HG03066 (cell line): Measurements from ENCODE around the gene TMEM100.
"Not testable (repeated sequence)": the region's sequence is repeated elsewhere in the genome, so short reads cannot be mapped to it uniquely, and the experiment has no call there.

Experiments used
- ATAC-seq: cut with Tn5 transposase; IDR thresholded peaks from one replicate; pipeline ENCODE4 v1.9.1; 2021; ENCODE audit warnings: low read depth; ENCODE audit not compliant: unreplicated experiment

TMEM100 gene

GRCh38 chr17:55690105-55690508 lies 32.6 kb downstream of the TMEM100 start:
- no peak for ATAC-seq

- no peak for ATAC-seq
These were observed 33.0 kb downstream of the TMEM100 start for GRCh38 chr17:55689672-55690071.

- no peak for ATAC-seq
These were observed 34.6 kb downstream of the TMEM100 start for GRCh38 chr17:55688057-55688456.

GRCh38 chr17:55687037-55687436 lies 35.6 kb downstream of the TMEM100 start:
- no peak for ATAC-seq

GRCh38 chr17:55683550-55684315 lies 38.9 kb downstream of the TMEM100 start:
- ATAC-seq, result no peak

GRCh38 chr17:55681342-55681700 lies 41.3 kb downstream of the TMEM100 start:
- no peak for ATAC-seq

- no peak for ATAC-seq
These were observed 41.9 kb downstream of the TMEM100 start for GRCh38 chr17:55680686-55681341.

GRCh38 chr17:55677446-55677845 lies 45.2 kb downstream of the TMEM100 start:
- no peak for ATAC-seq

GRCh38 chr17:55676274-55676673 lies 46.4 kb downstream of the TMEM100 start:
- no peak for ATAC-seq

GRCh38 chr17:55673743-55674506 lies 48.7 kb downstream of the TMEM100 start:
- no peak for ATAC-seq

GRCh38 chr17:55672585-55673501 lies 49.8 kb downstream of the TMEM100 start:
- ATAC-seq, result no peak

GRCh38 chr17:55672010-55672409 lies 50.7 kb downstream of the TMEM100 start:
- not testable (repeated sequence) for ATAC-seq
